Measurements from ENCODE around the gene SLC17A9.
"Not testable (repeated sequence)": the region's sequence is repeated elsewhere in the genome, so short reads cannot be mapped to it uniquely, and the experiment has no call there.

Gene SLC17A9

GRCh38 chr20:62956387-62957135 is 4.1 kb downstream of the SLC17A9 start:
- DNase-seq (ENCODE audit: low read depth in 2 of 2): no peak

- DNase-seq (ENCODE audit: low read depth in 2 of 2): no peak
These were observed 4.9 kb downstream of the SLC17A9 start for GRCh38 chr20:62957136-62958117.

- DNase-seq (ENCODE audit: low read depth in 2 of 2): no peak
These were observed 6.0 kb downstream of the SLC17A9 start for GRCh38 chr20:62958388-62959100.

- no peak for DNase-seq (ENCODE audit: low read depth in 2 of 2)
These were observed 6.8 kb downstream of the SLC17A9 start for GRCh38 chr20:62959101-62959971.

GRCh38 chr20:62959998-62960436 is 7.5 kb downstream of the SLC17A9 start:
- DNase-seq (ENCODE audit: low read depth in 2 of 2): no peak

- not testable (repeated sequence) for DNase-seq (ENCODE audit: low read depth in 2 of 2)
These were observed 8.2 kb downstream of the SLC17A9 start for GRCh38 chr20:62960446-62961309.

- DNase-seq (ENCODE audit: low read depth in 2 of 2): no peak
These were observed 8.8 kb downstream of the SLC17A9 start for GRCh38 chr20:62961310-62961783.

GRCh38 chr20:62961799-62962198 is 9.3 kb downstream of the SLC17A9 start:
- no peak for DNase-seq (ENCODE audit: low read depth in 2 of 2)

- no peak for DNase-seq (ENCODE audit: low read depth in 2 of 2)
These were observed 9.8 kb downstream of the SLC17A9 start for GRCh38 chr20:62962221-62962879.

- DNase-seq (ENCODE audit: low read depth in 2 of 2): no peak
These were observed 10.5 kb downstream of the SLC17A9 start for GRCh38 chr20:62962891-62963613.

- no peak for DNase-seq (ENCODE audit: low read depth in 2 of 2)
These were observed 11.3 kb downstream of the SLC17A9 start for GRCh38 chr20:62963614-62964397.

GRCh38 chr20:62964700-62965099 is 12.2 kb downstream of the SLC17A9 start:
- DNase-seq (ENCODE audit: low read depth in 2 of 2): no peak

- no peak for DNase-seq (ENCODE audit: low read depth in 2 of 2)
These were observed 12.9 kb downstream of the SLC17A9 start for GRCh38 chr20:62965363-62965771.

- DNase-seq (ENCODE audit: low read depth in 2 of 2): no peak
These were observed 14.0 kb downstream of the SLC17A9 start for GRCh38 chr20:62966212-62967148.

GRCh38 chr20:62967149-62967501 is 14.6 kb downstream of the SLC17A9 start:
- DNase-seq (ENCODE audit: low read depth in 2 of 2): no peak

GRCh38 chr20:62967628-62968351 is 15.3 kb downstream of the SLC17A9 start:
- no peak for DNase-seq (ENCODE audit: low read depth in 2 of 2)

Measured in stimulated activated CD8-positive, alpha-beta memory T cell treated with anti-CD3 and anti-CD28 coated beads, Interleukin-7, amount 100 ng/mL, for 4 hours (primary cell).